CD4-positive, alpha-beta T cell treated with Interleukin-4 for 4 hours (primary cell): Measurements from ENCODE around the gene NPIPA1.
"Not testable (repeated sequence)": the region's sequence is repeated elsewhere in the genome, so short reads cannot be mapped to it uniquely, and the experiment has no call there.

Experiments
- DNase-seq: peaks from one replicate; pipeline ENCODE4 v3.0.0-alpha.2; 2020

Gene NPIPA1

GRCh38 chr16:14978908-14979307 lies 41.7 kb downstream of the NPIPA1 start:
- not testable (repeated sequence) for DNase-seq

- not testable (repeated sequence) for DNase-seq
These were observed 44.0 kb downstream of the NPIPA1 start for GRCh38 chr16:14981234-14981633.

GRCh38 chr16:14982521-14982920 lies 45.3 kb downstream of the NPIPA1 start:
- DNase-seq = not testable (repeated sequence)

GRCh38 chr16:14988092-14988491 lies 50.8 kb downstream of the NPIPA1 start:
- DNase-seq = not testable (repeated sequence)

- DNase-seq = not testable (repeated sequence)
These were observed 51.5 kb downstream of the NPIPA1 start for GRCh38 chr16:14988661-14989191.

- DNase-seq = not testable (repeated sequence)
These were observed 52.3 kb downstream of the NPIPA1 start for GRCh38 chr16:14989291-14990281.

GRCh38 chr16:14993277-14994151 lies 56.3 kb downstream of the NPIPA1 start:
- DNase-seq = not testable (repeated sequence)

- DNase-seq = not testable (repeated sequence)
These were observed 59.5 kb downstream of the NPIPA1 start for GRCh38 chr16:14996702-14997101.

- DNase-seq = not testable (repeated sequence)
These were observed 61.1 kb downstream of the NPIPA1 start for GRCh38 chr16:14998300-14998699.

GRCh38 chr16:14999845-15000244 lies 62.6 kb downstream of the NPIPA1 start:
- DNase-seq = not testable (repeated sequence)
